H1 (cell line): ENCODE measurements around the gene MDK. TPM values are rescaled to one million over a fixed set of nuclear protein-coding genes. Genes with fewer than 3 reads are reported as not detected.

Experiments
- CBX5 ChIP-seq: fragments of 300-800, 300-1000 bp; sonication (generic); IDR thresholded peaks from 2 replicates; pipeline ENCODE4 v1.7.1; 2016; ENCODE audit warnings: antibody characterized with exemption, low read length, low read depth
- CHD2 ChIP-seq: IDR thresholded peaks from 2 replicates; pipeline ENCODE4 v1.6.1; 2012; ENCODE audit warnings: low read length, improper control_type of control experiment
- SIN3A ChIP-seq, 2 experiments: IDR thresholded peaks in 1 of 2; conservative IDR thresholded peaks in 1 of 2; 2 replicates each; pipeline ENCODE4 v1.6.1; 2011 to 2012; ENCODE audit warnings: low read length in 2 of 2, improper control_type of control experiment in 1 of 2, low read depth in 1 of 2, mild to moderate bottlenecking in 1 of 2
- YY1 ChIP-seq: IDR thresholded peaks from 2 replicates; pipeline ENCODE4 v1.6.1; 2011; ENCODE audit warnings: low read depth, mild to moderate bottlenecking, low read length
- polyA plus RNA-seq, 7 experiments: library from polyadenylated mRNA; depleted of rRNA in 3 of 7; stranded (reverse) in 5 of 7; unstranded in 2 of 7; fragments of >200 nt in 5 of 7; fragments of 200-250 nt in 2 of 7; gene quantifications; 1 replicate in 5 of 7; 2 replicates in 1 of 7; 4 replicates in 1 of 7; pipeline versions ENCODE4 v1.2.1 to v1.2.3, GENCODE V29; 2011 to 2013; ENCODE audit warnings: missing spikeins in 2 of 7, mixed read lengths in 2 of 7
- total RNA-seq: library from RNA; stranded (reverse); fragmentation: NEBNext Ultra II Directional; extraction: Animal tissue kit (Norgen Biotek cat#: 25700); gene quantifications from 2 replicates; pipeline ENCODE4 v1.2.1, GENCODE V29; 2021

The MDK gene
- total and polyA plus RNA-seq, 2 of the 8 experiments (the other 6 are each of a cell fraction or from before 2014, with no cell fraction given), result 309 to 606 TPM

DNA sequence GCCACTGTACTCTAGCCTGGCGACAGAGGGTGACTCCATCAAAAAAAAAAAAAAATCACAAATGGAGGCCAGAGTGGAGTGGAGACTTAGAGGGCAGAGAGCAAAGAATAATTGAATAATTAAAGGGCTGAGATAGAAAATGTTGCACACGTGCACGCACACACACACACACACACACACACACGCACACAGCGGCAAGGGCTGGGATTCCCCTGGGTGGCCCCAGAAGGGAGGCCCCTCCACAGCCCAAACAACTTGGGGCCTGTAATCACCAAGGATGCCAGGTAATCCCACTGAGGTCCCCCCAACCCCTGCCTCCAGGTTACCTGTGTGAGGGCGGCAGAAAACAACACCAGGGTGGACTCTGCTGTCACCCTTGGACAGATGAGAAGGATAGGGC is 46.2 kb upstream of the MDK start (continued):
- TF ChIP-seq CBX5, result no peak
- TF ChIP-seq CHD2, result no peak
- no peak for TF ChIP-seq SIN3A (conservative IDR thresholded peaks at IDR 0.05 in 1 of 2, IDR thresholded peaks at IDR 0.05 in 1 of 2; ENCODE audit: low read depth in 1 of 2, low read length in 2 of 2)
- no peak for TF ChIP-seq YY1
